ENCODE data around the gene SLC7A4.

SLC7A4 gene

GRCh38 chr22:20996598-20997535 is 35.5 kb downstream of the SLC7A4 start:
- no peak for FAIRE-seq

DNA sequence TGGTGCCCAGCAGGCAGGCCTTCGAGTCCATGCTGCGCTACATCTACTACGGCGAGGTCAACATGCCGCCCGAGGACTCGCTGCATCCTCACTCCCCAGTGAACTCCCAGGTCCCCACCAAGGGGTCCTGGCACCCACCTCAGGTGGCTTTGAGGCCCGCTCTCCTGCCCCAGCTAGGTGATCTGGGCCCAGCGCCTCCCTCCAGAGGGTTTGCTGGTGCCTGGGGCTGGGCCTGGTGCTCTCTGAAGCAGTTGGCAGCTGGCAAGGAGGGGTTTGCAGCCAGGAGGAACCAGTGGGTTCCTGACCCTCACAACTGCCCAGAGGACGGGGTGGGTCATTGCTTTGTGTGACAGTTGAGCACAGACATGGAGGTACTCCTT is 36.3 kb downstream of the SLC7A4 start:
- no peak for FAIRE-seq

- FAIRE-seq, result no peak
Observed at GRCh38 chr22:20995329-20996030, 36.9 kb downstream of the SLC7A4 start.

DNA sequence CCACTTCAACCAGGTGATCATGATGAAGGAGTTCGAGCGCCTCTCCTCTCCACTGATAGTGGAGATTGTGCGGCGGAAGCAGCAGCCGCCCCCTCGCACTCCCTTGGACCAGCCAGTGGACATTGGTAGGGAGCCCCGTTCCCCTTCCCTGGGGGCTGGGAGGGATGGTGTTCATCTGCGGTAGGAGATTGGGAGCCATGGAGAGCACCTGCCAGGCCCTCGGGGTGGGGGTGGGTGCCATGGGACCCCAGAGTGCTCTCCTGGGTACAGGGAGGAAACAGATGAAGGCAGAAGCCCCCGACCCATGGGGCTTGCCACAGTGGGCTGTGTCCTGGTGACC is 37.5 kb downstream of the SLC7A4 start:
- no peak for FAIRE-seq

DNA sequence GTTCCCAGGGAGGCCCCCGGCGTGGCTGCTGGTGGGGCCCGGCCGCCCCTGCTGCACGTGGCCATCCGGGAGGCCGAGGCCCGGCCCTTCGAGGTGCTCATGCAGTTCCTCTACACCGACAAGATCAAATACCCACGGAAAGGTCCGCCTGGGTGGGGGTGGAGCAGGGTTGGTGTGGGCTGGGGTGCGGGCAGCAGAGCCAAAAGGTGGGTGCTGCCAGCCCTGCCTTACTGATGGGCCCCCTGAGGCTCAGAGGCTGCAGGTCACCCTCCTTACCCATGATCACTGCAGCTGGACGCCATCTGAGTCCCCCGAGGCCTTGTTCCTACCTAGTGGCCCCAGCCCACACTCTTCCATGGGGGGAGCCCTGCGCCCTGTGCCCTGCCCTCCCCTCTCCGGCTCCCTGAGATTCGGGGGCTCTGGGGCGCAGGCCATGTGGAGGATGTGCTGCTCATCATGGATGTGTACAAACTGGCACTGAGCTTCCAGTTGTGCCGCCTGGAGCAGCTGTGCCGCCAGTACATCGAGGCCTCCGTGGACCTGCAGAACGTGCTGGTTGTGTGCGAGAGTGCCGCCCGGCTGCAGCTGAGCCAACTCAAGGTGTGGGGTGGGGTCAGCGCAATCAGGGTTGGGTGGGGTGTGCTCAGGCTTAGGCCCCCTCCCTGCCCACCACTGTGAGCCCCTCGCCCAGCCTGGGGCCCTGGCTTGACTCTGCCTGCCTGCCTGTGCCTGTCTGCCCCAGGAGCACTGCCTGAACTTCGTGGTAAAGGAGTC is 38.0 kb downstream of the SLC7A4 start:
- no peak for FAIRE-seq

- no peak for FAIRE-seq
Observed at GRCh38 chr22:20993304-20994127, 38.8 kb downstream of the SLC7A4 start.

GRCh38 chr22:20992456-20993303 is 39.7 kb downstream of the SLC7A4 start:
- FAIRE-seq, result no peak

DNA sequence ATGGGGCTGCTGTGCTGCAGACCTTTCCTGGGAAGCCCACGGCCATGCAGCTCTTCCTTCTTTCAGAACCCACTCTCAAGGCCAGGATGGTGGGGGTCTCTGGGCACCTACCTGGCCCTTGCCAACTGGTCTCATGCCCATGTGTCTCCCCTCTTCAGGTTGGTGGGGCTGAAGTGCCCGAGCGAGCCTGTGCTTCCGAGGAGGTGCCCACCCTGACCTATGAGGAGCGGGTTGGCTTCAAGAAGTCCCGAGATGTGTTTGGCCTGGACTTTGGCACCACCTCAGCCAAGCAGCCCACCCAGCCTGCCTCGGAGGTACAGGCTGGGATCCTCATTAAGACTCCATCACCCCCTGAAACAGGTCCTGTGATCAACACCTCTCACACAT is 40.3 kb downstream of the SLC7A4 start:
- no peak for FAIRE-seq

DNA sequence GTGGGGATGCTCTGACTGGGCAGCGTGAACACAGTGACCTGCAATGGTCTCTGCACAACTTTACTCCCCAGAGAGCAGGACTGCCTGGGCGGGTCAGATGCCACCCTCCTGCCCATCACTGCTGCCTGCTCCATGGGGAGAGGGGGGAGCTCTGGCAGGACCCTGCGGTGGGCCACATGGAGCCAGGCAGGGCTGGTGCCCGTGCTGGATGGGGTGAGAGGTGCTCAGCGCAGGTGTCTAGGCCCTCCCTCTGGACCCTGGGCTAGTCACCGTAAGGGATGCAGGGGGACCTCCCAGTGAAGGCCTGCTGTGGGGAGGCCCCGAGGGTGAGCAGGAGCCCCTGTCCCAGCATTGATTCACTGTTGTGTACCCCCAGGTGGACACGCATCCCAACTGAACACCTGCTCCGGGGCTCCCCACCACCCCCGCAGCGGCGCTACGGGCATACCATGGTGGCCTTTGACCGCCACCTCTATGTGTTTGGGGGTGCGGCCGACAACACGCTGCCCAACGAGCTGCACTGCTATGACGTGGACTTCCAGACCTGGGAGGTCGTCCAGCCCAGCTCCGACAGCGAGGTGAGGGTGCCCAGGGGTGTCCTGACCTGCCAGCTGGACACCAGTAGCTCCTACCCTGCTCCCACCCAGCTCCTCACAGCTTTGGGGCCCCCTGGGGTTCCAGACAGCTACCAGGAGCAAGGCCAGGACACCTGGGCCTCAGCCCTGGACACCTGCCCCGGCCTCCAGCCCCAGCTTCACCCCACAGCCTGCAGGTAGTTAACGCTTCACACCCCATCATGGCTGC is 40.9 kb downstream of the SLC7A4 start:
- FAIRE-seq, result no peak

DNA sequence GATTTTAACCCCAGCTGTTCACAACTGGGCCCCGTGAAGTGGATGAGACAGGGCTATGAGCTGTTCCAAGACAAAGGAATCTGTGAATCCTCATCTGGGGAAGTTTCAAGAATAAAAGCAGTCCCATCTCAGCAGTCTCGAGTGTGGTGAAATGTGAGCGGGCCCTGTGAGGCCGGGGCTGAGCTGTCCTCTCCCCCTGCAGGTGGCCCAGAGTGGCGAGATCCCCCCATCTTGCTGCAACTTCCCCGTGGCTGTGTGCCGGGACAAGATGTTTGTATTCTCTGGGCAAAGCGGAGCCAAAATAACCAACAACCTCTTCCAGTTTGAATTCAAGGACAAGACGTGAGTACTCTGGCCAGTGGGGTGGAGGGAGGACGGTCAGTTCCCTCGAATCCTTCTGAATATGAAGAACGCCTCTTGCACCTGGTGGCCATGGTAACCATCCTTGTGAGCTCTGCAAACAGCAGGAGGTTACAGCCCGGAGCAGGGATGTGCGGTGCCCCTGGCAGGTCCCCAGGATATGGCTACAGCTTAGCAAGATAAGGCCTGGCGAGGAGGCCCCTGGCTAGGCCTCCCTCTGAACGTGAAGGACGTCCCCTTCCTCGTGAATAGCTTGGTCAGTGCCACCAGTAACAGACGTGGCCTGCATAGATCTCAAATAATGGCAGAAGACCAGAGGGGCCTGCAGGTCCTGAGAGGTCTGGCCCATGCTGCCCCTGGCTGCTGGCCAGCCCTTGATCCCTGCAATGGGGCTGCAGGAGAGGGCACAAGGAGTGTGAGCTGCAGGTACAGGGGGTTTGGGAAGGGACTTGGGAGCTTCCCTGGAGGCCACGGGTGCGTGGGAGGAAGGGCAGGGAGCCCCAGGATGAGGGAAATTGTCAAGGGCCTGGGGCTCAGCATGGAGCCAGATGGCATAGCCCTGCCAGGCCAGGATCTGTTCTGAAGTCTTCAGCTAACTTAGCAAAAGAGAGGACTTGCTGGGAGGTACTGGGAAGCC is 41.9 kb downstream of the SLC7A4 start:
- no peak for FAIRE-seq

DNA sequence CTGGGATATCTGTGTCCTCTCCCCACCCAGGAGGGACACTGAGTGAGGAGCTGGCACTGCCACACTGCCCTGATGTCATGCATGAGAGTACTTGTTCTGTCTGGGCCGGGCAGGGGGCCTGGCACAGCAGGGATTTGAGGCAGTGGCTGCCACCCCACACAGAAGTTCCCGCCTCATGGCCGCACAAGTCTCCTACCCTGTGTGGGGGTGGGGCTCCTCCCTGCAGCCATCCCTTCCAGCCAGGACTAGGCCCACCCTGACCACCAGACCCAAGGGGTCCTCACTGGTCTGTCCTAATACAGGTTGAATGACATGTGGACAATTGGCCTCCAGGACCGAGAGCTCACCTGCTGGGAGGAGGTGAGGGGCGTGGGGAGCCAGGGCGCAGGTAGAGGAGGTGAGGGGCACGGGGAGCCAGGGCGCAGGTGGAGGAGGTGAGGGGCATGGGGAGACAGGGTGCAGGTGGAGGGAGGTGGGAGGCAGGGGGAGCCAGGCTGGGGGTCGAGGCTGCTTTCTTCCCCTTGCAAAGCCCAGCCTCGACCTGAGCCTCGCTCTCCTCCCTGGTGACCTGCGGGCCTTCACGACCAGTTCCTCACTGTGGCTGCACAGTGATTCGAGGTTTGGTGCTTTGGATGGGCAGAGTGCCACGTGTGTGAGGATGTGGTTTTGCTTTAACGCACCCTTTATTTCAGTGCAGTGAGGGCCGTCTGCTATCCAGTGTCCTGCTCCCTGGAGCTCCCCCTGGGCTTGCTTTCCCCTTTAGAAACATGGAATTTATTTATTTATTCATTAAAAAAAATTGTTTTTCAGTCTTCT is 42.8 kb downstream of the SLC7A4 start:
- no peak for FAIRE-seq

GRCh38 chr22:20988573-20989322 is 43.6 kb downstream of the SLC7A4 start:
- no peak for FAIRE-seq

- FAIRE-seq, result no peak
Observed at GRCh38 chr22:20987375-20987774, 45.0 kb downstream of the SLC7A4 start.

- FAIRE-seq, result no peak
Observed at GRCh38 chr22:20986365-20986764, 46.0 kb downstream of the SLC7A4 start.

GRCh38 chr22:20985720-20986119 is 46.6 kb downstream of the SLC7A4 start:
- FAIRE-seq, result no peak

- no peak for FAIRE-seq
Observed at GRCh38 chr22:20983081-20983771, 49.1 kb downstream of the SLC7A4 start.

GRCh38 chr22:20982563-20982882 is 49.8 kb downstream of the SLC7A4 start:
- FAIRE-seq, result no peak

Measured in endometrium (tissue), 2 donors.